Measurements from ENCODE around the gene ALPI. TPM values are rescaled to one million over a fixed set of nuclear protein-coding genes. Genes with fewer than 3 reads are reported as not detected.

Gene ALPI
- total RNA-seq, 1 donor = not detected

DNA sequence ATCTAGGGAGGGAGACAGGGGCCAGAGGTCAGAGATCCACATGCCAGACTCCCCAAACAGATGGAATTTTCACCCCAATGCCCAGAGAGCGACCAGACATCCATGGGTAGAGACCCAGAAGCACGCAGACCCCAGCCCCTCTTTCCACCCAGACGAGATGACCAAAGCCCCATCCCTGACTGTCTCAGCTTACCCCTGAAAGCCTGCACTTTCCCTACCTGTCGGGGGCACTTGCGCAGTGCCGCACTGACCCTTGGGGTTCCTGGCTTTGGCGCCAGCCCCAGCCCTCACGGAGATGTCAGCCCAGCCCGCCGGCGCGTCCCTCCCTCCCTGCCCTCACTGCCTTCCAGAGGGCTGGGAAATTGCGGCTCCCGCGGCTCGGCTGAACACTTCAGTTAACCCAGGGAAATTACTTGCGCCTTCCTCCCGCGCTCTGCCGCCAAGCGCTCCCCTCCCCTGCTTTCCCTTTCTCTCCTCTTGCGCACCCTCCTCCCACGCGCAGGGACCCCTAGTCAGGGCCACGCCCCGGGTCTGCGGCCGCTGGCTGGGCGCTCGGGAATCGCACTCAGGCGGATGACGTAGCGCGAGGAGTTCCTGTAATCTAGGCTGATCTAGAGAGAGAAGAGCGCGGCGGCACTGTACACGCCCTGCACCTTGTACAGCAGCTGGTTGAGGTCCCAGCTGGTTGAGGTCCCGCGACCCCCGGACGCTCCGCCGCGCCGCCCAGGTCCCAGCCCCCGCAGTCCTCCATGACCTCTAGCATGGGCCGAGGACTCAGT, 37.3 kb upstream of the ALPI start:
- Histone ChIP-seq H3K27ac (ENCODE audit: low read depth, low read length) (no peak overlapping the region), H3K79me2 (ENCODE audit: insufficient read depth, low read length) (no peaks in the 10 kb centered on the region), H4K20me1 (ENCODE audit: insufficient read depth, low read length) (no peaks in the 10 kb centered on the region), H3K36me3 (ENCODE audit: insufficient read depth, low read length) (no peaks in the 10 kb centered on the region), H3K4me3 (ENCODE audit: insufficient read depth, low read length) (no peak overlapping the region), H2AFZ (ENCODE audit: low read length) (no peak overlapping the region), H3K27me3 (ENCODE audit: insufficient read depth, low read length) (peaks cover 58% of the 10 kb centered on the region), H3K4me2 (ENCODE audit: insufficient read depth, low read length) (no peak overlapping the region), H3K9me3 (ENCODE audit: low read depth, low read length) (no peaks in the 10 kb centered on the region), H3K4me1 (ENCODE audit: insufficient read depth, low read length) (no peaks in the 10 kb centered on the region)
- TF ChIP-seq CTCF (IDR thresholded peaks at IDR 0.05; ENCODE audit: extremely low read depth, low read depth, low read length) = no peak
- peak; percentile 92 for DNase-seq (ENCODE audit: insufficient read length, low spot score, missing footprints)

DNA sequence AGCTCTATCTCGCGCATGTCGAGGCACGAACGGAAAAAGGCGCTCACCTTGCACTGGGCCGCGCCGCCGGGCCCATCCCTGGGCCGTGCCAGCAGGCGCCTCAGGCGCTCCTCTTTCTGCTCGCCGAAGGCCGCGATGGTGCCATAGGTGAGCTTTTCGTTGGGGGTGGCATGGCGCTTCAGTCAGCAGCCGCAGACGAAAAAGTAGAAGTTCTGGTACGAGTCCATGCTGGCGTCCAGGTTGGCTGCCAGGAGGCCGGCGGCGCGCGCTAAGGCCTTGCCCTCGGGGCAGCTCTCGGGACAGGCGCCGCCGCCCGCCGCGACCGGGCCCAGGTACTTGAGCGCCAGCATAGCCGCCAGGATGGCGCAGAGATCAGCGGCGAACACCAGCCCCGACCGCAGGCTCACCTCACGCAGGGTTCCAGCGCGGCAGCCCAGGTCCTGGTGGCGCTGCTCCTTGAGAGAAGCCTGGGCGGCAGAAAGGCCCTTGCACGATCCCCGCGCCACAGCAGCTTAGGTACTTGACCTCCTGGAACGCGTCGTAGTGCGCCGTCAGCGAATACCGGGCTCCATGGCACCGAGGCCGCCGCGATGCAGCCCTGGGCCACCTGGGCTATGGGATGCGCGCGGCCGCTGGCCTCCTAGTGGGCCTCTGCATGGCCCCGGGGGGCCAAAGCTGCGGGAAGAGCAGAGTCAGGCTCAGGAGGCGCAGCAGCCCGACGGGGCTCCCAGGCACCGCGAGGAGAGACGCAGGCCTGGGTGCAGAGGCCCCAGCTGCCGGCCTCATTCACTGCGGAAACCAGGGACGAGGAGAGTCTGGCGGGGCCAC, 36.5 kb upstream of the ALPI start:
- peaks cover 60% of the 10 kb centered on the region for H3K27me3 ChIP-seq (ENCODE audit: insufficient read depth, low read length)
- H3K4me2 ChIP-seq (ENCODE audit: insufficient read depth, low read length) = no peak overlapping the region
- H4K20me1 ChIP-seq (ENCODE audit: insufficient read depth, low read length) = no peaks in the 10 kb centered on the region
- H3K36me3 ChIP-seq (ENCODE audit: insufficient read depth, low read length) = no peaks in the 10 kb centered on the region
- no peak overlapping the region for H2AFZ ChIP-seq (ENCODE audit: low read length)
- no peaks in the 10 kb centered on the region for H3K9me3 ChIP-seq (ENCODE audit: low read depth, low read length)
- no peaks in the 10 kb centered on the region for H3K79me2 ChIP-seq (ENCODE audit: insufficient read depth, low read length)
- TF ChIP-seq CTCF (IDR thresholded peaks at IDR 0.05; ENCODE audit: extremely low read depth, low read depth, low read length) = no peak
- no peaks in the 10 kb centered on the region for H3K4me1 ChIP-seq (ENCODE audit: insufficient read depth, low read length)
- DNase-seq (ENCODE audit: insufficient read length, low spot score, missing footprints) = peak; percentile 64
- H3K4me3 ChIP-seq (ENCODE audit: insufficient read depth, low read length) = no peak overlapping the region
- no peak overlapping the region for H3K27ac ChIP-seq (ENCODE audit: low read depth, low read length)

GRCh38 chr2:232420073-232420454, 35.9 kb upstream of the ALPI start:
- Histone ChIP-seq H3K4me3 (ENCODE audit: insufficient read depth, low read length) (no peak overlapping the region), H2AFZ (ENCODE audit: low read length) (no peak overlapping the region), H3K9me3 (ENCODE audit: low read depth, low read length) (no peaks in the 10 kb centered on the region), H3K27me3 (ENCODE audit: insufficient read depth, low read length) (peaks cover 66% of the 10 kb centered on the region), H3K36me3 (ENCODE audit: insufficient read depth, low read length) (no peaks in the 10 kb centered on the region), H3K27ac (ENCODE audit: low read depth, low read length) (no peak overlapping the region), H3K4me1 (ENCODE audit: insufficient read depth, low read length) (no peaks in the 10 kb centered on the region), H3K4me2 (ENCODE audit: insufficient read depth, low read length) (no peak overlapping the region), H3K79me2 (ENCODE audit: insufficient read depth, low read length) (no peaks in the 10 kb centered on the region), H4K20me1 (ENCODE audit: insufficient read depth, low read length) (no peaks in the 10 kb centered on the region)
- DNase-seq (ENCODE audit: insufficient read length, low spot score, missing footprints) = peak; percentile 72
- TF ChIP-seq CTCF (IDR thresholded peaks at IDR 0.05; ENCODE audit: extremely low read depth, low read depth, low read length) = no peak
